HG03280 (cell line): Measurements from ENCODE around the gene ZNF609.

Experiments used
- ATAC-seq: cut with Tn5 transposase; IDR thresholded peaks from one replicate; pipeline ENCODE4 v1.9.1; 2021; ENCODE audit warnings: mild to moderate bottlenecking, moderate library complexity; ENCODE audit not compliant: unreplicated experiment

The ZNF609 gene, protein sequence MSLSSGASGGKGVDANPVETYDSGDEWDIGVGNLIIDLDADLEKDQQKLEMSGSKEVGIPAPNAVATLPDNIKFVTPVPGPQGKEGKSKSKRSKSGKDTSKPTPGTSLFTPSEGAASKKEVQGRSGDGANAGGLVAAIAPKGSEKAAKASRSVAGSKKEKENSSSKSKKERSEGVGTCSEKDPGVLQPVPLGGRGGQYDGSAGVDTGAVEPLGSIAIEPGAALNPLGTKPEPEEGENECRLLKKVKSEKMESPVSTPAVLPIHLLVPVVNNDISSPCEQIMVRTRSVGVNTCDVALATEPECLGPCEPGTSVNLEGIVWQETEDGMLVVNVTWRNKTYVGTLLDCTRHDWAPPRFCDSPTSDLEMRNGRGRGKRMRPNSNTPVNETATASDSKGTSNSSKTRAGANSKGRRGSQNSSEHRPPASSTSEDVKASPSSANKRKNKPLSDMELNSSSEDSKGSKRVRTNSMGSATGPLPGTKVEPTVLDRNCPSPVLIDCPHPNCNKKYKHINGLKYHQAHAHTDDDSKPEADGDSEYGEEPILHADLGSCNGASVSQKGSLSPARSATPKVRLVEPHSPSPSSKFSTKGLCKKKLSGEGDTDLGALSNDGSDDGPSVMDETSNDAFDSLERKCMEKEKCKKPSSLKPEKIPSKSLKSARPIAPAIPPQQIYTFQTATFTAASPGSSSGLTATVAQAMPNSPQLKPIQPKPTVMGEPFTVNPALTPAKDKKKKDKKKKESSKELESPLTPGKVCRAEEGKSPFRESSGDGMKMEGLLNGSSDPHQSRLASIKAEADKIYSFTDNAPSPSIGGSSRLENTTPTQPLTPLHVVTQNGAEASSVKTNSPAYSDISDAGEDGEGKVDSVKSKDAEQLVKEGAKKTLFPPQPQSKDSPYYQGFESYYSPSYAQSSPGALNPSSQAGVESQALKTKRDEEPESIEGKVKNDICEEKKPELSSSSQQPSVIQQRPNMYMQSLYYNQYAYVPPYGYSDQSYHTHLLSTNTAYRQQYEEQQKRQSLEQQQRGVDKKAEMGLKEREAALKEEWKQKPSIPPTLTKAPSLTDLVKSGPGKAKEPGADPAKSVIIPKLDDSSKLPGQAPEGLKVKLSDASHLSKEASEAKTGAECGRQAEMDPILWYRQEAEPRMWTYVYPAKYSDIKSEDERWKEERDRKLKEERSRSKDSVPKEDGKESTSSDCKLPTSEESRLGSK (N-terminal part only)

GRCh38 chr15:64460206-64460723 is at the start of gene ZNF609:
ZNF609 (plus strand) TSS chr15:64460578; CDS start chr15:64499420, 38,842 bp downstream.
- ATAC-seq: peak; percentile 56

DNA sequence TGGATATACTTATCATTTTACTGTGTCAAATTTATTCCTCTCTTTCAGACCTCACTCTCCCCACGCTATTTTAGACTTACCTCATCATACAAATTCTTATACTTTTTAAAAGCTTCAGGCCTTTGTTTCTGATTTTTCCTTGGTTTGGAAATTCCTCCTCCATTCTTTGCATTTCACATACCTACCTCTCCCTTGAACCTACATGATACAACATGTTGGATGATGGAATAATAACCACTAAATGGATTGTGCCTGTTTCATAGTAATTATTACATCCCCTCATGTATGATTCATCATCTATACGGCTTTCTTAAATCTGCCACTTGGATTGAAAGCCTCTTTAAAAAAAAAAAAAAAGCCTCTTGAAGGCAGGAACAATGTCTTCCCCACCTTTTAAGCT is 48.2 kb upstream of the ZNF609 start:
- ATAC-seq: no peak

DNA sequence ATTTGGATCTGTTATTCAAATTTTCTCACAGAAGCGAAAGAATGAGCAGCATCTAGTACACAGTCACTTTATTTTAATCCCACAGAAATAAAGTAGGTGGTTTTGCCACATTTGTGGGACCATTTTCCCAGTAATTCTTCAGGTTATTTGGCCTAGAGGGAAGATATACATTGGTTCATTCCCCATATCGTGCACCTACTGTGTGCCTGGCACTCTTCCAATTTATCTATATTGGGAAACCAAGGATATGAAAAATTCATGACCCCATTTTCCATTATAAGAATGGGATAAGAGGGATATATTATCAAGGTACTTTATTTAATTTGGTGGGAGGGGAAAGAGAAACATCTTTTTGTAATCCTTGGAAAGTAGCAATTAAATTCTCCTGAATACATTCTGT is 37.7 kb upstream of the ZNF609 start:
- no peak for ATAC-seq

- no peak for ATAC-seq
These were observed 36.4 kb upstream of the ZNF609 start for GRCh38 chr15:64423970-64424369.

DNA sequence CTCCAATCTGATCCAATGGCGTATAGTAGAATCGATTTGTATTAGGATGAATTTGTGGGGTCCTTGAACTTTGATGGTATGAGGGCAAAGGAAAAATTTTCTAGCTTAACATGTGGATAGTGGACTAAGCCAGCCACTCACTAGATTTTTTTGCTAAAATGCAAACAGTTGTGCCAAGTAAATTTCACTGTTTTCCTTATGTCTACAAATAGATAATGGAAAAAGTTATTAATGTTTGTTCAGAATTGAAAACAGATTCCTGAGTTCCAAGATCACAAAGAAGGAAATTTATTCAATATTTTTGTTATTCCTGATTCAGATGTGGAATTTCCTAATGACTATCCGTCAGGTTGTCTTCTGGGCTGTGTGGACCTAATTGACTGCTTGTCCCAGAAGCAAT is 35.2 kb upstream of the ZNF609 start:
- no peak for ATAC-seq

- no peak for ATAC-seq
These were observed 33.4 kb upstream of the ZNF609 start for GRCh38 chr15:64426845-64427465.

DNA sequence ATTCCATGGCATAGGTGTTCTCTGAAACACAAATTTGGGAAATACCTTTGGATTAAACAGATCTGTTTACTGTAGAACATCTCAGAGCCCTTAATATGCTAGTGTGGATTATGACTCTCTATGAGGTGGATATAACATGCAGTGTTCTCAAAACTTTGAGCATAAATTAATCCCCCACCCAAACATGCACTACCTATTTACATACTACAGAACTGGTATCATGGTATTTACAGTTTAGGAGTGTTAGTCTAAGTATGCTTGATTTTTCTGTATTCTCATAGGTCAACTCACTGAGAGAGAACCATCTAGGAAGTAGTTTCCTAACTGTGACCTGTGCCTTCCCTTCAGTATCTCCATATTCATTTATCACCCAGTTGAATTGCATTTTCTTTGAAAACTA is 30.9 kb upstream of the ZNF609 start:
- ATAC-seq: no peak

DNA sequence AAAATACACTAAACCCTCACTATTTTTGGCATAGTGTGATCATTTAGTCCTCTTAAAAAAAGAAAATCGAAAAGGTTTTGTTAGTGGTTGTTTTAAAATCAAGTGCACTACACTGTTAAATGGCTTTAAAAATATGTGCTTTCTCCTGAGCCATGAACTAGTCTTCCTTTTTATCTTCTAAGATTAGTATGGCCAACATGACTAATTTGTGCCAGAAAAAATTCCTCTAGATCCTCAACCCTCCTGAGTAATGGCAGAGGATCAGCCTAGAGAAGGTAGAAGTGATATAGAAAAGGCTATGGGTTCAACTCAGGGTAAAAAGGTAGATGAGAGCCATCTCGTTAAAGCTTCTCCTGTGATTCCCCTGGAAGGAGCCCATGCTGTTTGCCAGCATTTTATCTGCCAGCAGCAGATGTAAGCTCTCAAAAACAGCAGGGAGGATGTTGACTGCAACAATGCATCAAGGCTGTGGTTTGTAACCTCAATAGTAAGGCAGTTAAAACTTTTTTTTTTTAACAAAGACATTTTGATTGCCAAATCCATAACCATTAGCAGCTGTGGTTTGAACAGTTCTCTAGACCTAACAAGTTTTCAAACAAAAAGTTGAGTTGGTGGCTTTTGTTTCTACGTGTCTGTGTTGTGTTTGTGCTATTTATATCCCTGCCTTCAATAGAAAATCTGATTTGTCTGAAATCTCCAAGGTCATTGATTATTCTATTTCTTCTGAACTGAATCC is 30.2 kb upstream of the ZNF609 start:
- ATAC-seq: no peak

GRCh38 chr15:64437982-64438381 is 22.4 kb upstream of the ZNF609 start:
- ATAC-seq: no peak

DNA sequence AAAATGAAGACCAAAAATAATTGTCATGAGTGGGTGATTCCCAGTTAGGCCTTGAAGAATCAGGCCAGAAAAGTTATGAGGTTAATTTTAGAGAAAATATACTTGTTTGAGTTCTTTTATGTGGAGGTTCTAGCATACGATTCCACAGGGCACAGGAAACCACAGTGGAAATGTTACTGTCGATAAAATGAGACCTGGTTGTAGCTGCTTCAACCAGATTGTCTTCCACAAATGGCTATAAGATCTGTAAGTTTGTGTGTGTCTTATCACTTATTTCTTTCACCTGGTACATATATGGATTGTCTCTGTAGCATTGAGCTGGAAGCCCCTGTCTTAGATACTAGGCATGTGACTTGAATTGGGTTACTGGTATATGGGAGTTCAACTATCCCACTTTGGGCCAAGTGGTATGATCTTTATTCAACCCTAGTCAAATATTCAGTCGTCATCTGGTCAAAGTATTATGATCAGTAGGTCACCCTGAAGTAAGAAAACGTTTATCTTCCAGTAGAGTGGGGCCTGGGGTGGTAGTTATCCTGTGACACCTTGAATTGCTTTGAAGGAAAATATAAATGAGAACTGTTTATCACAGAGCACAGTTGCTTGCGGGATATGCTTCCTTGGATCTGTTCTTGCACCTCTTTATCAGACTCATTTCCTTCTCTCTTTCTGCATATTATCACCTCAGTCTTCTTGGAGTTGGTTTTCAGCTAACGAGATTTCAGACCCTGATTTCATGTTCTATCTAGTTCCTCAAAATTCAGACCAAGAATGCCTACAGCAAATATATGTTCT is 21.5 kb upstream of the ZNF609 start:
- ATAC-seq: no peak

DNA sequence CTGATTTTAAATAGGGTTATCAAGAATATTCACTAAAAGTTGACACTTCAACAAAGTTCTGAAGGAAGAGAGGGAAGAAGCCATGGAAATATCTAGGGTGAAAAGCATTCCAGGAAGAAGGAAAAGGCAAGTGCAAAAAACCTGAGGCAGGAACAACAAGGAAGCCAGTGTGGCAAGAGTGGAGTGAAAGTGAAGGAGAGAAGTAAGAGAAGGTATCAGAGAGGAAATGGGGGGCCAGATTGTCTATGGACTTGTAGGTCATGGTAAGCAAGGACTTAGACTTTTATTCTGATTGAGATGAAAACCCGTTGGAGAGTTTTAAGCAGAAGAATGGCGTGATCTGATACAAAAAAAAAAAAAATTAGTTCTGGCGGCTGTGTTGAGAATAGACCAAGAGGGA is 18.5 kb upstream of the ZNF609 start:
- ATAC-seq: no peak

DNA sequence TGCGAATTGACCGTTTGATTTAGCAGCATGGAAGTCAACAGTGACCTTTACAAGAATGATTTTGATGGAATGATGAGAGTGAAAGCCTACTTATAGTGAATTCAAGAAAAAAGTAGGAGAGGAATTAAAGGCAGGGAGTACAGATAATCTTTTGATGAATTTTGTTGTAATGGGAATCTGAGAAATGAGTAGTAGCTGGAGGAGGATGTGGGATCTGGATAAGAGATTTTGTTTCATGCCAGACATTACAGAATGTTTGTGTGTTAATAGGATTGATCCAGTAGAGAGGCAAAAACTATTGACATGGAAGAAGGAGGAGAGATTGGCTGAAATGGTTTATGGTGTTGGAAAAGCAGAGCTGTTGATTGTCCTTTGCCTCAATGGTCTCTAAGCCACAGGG is 17.4 kb upstream of the ZNF609 start:
- no peak for ATAC-seq

DNA sequence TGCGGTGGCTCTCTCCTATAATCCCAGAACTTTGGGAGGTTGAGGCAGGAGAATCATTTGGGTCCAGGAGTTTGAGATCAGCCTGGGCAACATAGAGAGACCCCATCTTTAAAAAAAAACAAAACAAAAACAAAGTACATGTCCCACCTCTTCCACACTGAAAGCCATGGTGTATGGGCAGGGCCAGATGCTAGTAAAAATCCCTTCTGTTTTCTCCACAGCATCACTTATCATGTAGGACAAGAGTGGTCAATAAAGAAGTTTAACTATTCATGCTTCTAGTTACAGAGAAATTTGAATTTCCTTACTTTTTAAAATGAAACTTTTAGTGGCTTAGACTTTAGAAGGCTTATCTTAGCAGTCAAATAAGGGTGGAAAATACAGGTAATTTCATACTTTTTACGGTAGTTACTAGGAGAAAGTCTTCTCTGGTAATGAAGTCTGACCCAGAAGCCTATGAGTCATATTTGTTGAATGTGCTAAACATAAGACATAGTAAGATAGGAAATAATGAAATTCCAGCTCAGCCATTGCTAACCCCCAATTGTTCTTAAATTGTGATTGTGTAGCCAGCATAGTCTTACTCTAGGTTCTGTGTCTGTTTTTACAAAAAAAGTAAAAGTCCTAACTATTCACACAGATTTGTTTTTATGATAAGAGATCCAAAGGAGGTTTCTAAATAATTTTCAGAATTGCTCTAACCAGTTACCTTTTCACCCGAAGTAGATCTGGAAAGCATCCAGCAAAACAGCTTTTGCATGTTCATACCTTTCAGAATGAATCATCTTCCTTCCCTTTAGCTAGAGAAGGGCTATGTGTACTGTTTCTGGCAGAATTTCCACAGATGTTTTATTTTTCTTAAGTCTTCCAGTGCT is 16.4 kb upstream of the ZNF609 start:
- peak; percentile 55 for ATAC-seq

- ATAC-seq: no peak
These were observed 15.5 kb upstream of the ZNF609 start for GRCh38 chr15:64444836-64445235.

- no peak for ATAC-seq
These were observed 12.7 kb upstream of the ZNF609 start for GRCh38 chr15:64447536-64448315.

GRCh38 chr15:64452988-64453688 is 7.2 kb upstream of the ZNF609 start:
- no peak for ATAC-seq

DNA sequence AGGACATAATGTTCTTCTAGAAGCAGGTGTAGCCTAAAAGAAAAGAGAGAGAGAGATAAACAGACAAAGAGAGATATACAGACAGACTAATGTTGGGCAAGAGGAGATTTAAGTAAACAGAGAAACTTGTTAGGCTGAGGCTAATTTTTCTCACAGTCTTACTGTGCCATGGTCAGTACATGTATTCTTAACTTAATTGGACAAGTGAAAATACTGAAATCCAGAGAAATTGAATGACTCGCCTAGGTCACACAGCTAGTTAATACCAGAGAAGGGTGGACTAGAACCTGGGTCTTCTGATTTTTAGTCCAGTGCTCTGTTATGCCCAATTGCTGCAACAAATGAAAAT is 6.7 kb upstream of the ZNF609 start:
- ATAC-seq: no peak
